Measurements from ENCODE around the gene EPB41L5.

The EPB41L5 gene

DNA sequence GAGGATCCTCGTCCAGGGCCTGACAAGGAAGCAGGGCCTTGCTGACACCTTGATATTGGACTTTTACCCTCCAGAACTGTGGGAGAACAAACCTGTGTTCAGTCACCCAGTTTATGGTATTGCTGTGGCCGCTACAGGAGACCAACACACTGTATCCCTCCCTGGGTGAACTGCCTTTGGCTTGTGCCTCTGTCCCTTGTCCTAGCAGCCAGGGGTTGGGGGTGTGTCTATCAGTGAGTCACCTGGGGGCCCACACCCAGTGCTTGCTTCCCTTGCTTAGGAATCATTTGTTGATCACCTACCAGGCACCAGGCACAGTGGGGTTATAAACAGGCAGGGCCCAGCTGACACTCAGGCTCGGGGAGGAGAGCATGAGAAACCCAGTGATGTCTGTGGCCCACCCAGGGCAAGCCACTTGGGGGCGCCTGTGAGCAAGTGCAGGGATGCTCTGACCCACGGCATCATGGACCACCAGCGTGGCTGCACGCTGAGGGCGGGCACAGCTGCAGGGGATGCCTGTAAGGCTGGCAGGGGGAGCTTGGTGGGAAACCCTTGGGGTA, 193.2 kb downstream of the EPB41L5 start:
- DNase-seq = peak; percentile 77

DNA sequence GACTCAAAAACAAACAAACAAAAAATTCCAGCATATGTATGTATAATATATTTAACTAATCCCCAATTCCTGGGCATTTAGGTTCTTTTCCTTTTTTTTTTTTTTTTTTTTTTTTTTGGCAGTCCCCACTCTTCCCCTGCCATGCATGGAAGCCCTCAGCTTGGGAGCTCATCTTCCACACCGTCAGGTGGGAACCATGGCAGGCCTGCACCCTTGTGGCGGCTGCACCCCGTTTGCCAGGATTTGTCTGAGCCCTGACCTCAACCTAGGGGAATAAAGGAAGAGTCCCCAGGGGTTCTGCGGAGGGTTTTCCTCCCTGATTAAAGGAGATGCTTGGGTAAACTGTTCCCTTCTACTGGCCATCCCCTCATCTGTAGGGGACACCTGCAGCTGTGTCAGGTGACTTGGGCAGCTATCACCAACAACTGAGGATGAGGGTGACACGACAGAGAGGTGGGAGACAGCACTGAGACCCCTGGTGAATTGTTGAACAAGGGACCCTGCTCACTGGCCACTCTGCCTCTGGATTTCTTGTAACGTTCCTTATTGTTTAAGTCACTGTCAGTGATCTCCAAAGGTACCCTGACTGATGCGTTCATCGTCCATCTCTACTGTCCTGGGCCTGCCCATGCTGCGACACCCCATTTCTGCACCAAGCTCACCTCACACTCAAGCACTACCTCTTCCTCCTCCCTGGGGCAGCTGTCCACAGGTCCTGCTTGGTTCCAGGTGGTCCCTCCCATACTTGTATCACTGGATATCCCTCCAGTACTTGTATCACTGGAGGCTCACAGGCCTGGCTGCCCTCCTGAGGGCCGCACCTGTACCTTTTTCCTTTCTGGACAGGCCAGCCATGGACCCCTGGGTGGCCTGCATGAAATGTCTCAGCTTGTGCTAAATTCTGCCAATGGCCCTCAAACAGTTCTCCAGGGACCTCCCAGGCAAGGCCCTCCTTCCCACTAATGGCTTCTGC, 195.8 kb downstream of the EPB41L5 start:
- DNase-seq = no peak

DNA sequence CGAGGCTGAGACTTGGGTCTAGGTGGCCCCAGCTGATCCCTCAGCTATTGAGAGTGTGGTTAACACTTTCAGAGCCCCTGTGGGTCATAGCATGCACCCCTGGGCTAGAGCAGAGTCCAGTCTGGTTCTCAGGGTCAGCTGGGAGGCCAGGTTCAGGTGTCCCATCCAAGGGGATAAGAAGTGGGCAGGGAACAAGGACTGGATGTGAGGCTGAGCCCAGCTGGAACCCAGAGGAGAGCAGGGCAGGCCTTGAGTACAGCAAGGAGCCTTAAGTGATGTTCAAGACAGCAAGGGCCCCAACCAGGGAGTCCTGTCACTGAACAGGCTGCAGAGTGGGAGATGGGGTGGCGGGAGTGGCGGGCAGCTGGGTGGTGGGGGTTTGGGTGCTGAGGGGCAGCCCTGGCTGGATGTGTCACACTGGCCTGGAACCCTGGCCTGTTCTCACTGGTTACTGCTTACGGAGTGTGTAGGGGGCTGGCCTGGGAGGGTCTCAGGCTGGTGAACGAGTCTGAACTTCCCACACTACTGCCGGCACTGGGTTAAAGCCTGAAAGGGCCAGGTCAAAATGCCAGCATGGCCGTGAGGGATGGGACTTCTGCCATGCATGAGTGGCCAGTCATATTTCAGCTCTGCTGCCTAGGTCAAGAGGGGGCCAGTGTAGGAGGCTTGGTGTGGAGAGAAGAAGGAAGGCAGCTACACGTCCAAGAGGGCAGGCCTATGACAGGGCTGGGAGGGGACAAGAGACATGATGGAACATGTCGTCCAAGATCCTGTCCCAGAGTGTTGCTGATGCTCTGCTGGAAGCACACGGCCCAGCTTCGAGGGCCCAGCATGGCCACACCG, 196.8 kb downstream of the EPB41L5 start:
- no peak for DNase-seq

DNA sequence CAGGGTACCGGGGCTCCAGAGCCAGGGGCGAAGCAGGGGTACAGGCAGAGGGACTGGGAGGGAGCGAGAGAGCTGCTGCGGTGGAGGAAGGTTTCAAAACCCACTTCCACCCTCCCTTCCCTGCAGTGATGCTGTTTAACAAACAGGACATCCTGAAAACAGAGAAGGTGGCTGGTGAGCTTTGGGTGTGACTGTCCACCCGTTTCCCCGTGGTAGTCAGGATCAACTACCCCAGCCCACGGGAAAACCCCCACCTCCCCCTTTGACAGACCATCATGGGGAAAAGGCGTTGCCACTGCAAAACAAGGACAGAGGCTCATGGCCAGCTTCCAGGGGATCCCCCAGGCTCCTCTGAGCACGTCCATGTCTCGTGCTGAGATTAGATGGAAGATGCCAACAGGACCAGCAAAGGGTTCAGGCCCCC, 197.4 kb downstream of the EPB41L5 start:
- DNase-seq = no peak

DNA sequence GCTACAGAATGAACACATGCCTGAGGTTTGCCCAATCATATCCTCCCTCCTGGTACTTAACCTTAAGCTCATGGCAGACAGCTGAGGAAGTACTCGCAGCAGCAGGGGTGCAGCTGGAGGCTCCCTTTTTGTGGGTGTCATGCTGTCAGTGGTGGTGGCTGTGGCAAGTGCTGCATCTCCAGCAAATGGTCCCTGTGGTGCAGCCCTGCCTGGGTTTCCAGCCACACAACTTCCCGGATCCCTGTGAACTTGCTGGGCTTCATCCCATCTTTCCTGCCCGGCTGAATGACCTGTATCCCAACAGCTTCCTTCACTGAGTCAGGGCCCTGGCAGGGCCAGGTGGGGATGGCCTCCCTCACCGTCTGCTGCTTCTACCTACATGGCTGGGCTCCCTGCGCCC, 205.3 kb downstream of the EPB41L5 start:
- no peak for DNase-seq

DNA sequence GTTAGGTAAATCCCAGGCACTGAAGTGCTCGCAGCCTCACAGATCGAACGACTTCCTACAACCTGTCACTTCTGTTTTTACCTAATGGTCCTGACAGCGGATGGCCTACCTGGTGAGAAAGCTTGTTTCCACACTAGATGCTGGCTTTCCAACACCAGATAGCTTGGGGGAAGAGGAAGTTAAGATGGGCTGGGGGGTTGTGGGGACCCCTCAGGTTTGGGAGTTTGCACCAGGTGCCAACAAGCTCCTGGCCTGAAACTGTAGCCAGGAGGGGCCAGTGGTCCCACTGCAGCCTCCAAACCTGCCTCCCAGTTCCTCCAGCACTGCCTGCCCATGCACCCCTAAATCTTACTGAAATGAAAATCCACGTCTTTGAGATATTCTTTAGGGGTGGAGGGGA, 206.4 kb downstream of the EPB41L5 start:
- DNase-seq = no peak

DNA sequence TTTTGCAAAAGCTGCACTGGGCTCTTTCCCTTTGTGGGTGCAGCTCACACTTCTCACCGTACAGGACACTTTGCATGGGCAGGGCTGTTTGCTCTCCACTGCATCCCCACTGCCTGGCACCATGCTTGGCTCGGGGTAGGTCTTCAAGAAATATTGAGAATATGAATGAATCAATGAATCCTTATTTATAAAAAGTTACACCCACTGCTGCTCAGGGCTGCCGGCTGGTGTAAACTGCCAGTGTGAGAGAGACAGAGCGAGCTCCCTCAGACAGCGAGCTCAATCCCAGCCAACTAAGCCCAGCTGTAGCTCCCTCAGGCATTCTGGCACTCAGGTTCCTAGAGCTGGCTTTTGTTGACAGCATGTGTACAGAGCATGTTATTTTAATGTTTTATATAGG, 206.9 kb downstream of the EPB41L5 start:
- DNase-seq = no peak

DNA sequence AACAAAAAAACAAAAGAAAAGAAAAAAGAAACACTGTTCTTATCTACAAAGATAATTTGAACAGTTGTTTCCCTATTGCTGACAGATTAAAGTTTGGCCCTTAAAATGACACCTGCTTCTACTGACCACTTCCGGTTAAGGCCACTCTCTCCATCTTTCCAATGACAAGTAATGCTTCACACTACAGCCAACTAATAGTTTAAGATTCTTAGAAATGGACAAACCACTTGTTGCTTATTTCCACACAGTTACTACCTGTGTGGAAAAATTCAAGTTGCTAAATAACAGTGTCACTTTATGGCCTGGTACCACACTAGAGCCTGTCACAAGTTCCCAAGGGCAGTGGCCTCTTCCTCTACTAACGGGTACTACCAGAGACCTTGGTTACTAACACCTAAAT, 207.9 kb downstream of the EPB41L5 start:
- no peak for DNase-seq

DNA sequence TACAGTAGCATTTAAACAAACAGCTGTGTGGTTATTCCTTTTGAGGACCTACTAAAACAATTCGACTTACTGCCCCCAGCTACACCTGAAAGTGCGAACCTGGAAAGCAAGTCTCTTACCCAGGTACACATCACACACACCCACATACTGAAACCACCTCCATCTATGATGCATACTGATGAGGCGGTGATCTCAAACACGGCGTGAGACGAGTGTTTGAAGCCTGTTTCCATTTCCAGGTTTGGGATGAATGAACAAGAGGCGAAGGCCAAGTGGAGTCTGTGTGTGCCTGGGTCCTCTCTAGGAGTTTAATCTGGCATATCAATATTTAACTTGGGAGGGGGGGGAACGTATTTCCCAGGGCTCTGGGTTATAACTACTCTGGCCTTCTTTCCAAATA, 208.7 kb downstream of the EPB41L5 start:
- no peak for DNase-seq

DNA sequence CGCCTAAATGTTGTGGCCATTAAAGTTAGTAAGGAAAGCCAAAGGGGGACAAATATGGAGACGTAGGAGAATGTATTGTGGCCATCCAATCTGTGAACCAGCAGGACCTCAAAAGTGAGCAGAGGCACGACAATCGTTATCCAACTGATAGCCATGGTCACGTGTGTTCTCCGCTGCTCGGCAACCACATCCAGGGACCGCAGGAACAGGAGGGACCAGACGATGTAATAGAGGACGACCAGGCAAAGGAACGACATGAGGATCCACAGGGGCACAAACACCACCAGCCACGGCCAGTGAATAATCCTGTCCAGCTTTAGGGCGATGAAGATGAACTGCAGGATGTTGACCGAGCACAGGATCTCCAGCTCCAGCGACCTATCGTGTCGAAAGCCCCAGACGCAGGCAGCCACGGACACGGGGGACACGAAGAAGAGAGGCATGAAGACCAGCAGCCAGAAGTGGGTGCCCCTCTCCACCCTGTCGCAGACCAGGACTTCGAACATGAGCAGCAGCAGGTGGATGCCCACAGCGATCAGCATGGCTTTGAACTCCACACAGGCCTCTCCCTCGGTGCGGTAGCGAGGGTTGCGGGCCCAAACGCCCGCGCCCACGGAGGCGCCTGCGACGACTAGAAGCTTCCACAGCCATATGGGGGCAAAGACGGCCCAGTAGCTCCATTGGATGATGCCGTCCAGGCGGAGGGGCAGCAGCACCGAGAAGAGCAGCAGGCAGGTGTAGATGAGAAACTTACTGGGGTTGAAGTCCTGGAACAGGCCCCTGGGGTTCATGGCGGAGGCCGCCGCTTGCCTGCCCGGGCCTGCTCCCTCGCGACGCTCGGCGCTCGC, 209.5 kb downstream of the EPB41L5 start:
- no peak for DNase-seq

DNA sequence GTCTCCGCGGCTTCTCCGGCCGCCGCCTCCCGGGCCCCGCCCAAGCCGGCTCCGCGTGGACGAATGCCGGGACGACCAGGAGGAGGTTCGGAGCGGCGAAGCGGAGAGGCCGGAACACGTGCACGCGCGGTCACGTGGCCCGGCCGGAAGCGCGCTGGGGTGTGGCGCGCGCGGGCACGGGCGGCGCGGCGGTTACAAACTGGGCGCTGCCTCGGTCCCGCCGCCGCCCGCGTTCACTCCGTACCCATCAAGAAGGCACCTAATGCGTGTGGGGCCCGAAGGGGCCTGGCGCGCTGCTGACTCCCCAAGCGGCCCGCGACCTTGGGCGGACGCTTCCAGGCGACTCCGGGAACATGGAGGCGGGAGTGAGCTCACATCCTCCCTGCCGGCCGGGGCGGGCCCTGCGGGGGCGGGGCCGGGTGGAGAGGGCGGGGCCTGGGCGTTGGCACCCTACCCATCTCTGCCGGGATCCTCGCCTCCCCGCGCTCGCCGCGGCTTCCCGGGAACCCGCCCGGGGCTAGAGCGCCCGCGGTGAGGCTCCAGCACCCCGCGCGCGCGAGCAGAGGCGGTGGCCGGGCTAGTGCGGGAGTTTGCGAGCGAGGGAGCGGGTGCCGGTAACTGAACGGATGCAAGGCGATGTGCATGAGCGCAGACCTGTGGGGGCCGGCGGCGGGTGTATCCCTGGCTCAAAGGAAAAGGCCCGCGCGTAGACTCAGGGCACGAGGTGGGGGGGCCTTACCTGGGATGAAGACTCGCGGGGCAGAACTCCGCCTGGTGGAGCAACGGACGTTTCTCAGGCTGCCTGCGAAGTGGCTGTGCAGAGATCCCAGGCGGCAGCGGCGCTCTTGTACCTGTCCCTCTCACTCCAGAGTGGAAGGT, 210.4 kb downstream of the EPB41L5 start, which contains the start of gene TMEM185B:
TSS of gene TMEM185B (minus strand) at position 367 of the 879 bp plus-strand sequence. CDS start 424 bp downstream, outside the sequence.
- peak; percentile 97 for DNase-seq

DNA sequence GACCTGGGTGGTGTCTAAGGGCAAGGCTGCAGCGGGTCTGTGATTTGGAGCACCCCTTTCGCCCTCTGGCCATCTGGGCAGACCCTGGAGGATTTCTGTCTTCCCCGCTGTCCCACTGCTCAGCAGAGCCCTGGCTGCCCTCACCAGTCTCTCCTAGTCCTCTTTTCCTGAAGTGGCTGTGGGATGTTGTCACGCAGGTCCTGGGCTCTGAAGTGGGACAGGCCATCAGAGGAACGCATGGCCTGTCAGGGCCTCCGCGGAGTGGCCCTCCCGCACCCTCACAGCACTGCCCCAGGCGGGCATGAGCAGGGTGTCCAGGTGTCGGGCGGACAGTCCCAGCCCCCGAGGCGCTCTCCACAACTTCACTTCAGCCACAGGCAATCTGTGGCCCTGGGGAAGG, 211.4 kb downstream of the EPB41L5 start:
- no peak for DNase-seq

DNA sequence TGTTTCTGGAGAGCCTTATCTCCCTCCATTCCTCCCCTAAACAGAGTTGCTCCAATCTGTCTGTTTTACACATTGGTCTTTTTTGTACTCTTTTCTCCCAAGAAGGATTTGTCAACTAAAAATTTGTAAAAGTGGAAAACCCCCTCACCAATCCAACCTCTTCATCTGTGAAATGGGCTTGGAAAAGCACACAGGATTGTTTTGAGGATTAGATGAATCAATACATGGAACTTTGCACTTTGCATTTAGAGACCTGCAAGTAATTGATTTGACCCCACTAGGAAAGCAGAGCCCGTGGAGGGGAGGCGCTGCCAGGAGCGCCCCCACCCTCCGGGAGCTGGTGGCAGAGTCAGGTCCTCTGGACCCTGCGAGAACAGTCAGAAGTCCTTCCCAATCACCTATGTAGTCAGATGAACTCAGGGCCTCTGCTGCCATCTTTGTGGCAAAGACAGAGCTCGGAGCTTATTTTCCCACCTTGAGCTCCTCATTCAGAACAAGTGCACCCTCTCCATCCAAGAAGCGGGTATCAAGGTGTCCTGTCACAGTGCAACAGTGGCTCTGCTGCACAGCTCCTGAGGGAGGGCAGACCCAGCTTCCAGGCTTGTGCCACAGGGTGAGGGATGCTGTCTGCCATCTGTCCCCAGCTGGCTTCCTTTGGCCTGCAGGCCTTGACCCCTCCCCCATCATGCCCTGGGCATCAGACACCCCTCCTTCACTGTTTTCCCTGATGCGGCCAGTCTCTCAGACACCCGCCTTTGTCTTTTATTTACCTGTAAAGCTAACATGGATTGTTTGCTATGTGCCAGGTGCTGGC, 212.1 kb downstream of the EPB41L5 start:
- DNase-seq = no peak

DNA sequence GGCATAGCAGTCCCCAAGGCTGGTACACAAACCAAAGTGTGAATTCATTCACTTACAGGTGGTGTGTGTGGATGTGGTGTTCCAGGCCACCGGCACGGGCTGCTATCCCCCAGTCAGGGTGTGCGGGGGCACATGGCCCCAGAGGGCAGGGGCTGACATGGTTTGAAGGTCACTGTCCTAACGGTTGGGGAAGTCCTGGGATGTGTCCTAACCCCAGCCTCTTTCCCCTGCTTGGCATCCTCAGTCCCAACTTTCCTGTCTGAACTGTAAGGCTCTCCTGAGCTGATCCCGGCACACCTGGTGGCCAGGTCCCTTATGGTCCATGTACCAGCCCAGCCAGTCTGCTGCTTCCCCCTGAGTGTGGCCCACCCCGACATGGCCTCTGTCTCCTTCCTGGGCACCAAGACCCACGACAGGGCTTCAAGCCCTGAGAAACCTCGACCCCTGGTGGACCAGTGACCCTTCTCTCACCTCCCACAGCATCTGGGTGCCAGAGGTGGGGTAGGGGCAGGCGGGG, 212.7 kb downstream of the EPB41L5 start:
- DNase-seq = no peak

DNA sequence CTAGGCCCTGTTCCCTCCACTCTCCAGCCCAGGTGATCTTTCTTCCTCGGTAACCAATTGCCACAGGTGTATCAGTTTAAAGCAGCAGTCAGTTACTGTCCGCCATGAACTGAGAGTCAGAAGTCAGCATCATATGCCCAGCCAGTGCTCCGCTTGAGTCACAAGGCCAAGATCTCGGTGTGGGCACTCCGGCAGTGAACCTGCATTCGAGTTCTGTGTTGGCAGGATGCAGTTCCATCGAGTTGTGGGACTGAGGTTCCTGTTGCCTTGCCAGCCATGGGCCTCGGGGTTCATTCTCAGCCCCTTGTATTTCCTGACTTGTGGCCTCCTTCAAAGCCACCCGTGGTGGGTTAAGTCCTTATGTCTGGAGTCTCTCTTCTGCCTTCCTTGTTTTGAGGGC, 213.4 kb downstream of the EPB41L5 start:
- DNase-seq = no peak

DNA sequence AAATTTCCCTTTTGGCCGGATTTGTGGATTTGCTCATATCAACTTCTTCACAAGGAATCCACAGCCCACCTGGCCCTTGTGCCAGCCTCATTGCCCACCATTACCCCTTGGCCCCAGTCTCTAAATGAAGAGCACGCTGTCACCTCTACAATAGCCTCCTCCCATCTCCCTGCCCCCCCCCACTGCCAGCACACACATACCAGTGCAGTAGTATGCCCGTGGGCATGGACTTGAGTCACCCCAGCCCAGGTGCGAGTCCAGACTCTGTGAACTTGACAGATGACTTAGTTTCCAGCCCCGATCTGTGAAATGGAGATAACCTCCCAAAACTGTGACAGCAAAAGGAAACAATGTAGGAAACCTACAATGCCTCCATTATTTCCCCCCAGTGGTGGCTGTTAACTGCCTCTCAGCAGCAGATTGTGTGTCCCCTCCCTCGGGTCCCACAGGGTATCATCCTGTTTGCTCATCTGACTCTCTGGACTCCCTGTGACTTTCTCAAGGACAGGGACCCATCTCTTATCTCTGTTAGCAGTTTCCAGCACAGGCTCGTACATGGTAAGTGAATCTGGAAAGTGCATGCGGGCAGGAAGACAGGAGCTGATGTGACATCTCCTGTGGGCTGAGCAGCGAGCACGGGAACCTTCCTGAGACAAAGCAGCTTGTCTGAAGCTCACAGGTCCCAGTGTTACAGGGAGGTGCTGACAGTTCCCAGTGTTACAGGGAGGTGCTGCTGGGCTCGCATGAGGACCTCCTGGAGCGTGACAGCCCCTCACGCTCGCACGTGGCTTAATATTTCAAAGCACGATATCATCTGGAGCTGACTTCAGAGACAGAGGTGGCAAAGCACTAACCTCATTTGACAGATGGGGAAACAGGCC, 214.5 kb downstream of the EPB41L5 start:
- DNase-seq = no peak

DNA sequence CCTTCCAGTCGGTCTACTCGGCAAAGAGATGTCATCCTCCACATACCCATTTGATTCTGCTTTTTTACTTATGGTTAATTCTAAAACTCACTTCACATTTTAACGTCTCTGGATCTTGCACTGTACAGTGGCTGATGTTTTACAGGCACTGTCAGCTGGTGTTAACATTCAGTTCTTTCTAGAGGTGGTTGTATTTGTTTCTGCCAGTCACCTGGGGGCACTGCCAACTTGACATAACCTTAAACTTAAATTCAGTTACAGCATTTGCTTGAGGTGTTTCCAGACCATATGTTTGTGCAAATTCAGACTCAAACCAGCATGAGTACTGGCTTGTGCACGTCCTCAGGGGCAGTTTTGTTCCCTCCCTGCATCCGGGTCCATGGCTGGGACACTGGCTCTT, 215.6 kb downstream of the EPB41L5 start:
- DNase-seq = no peak
